H1 (cell line): ENCODE results near the gene SLC25A34.

Experiments
- ASH2L ChIP-seq: fragments of 200-600, 300-600 bp; sonication (generic); IDR thresholded peaks from one replicate; pipeline ENCODE4 v1.7.1; 2017; ENCODE audit warnings: low read length
- CEBPB ChIP-seq: IDR thresholded peaks from 2 replicates; pipeline ENCODE4 v1.6.1; 2012; ENCODE audit warnings: low read depth, low read length
- CREB1 ChIP-seq: IDR thresholded peaks from 2 replicates; pipeline ENCODE4 v1.6.1; 2012; ENCODE audit warnings: inconsistent platforms
- EZH2 ChIP-seq: fragments of 200-600 bp; sonication (generic); IDR thresholded peaks from 2 replicates; pipeline ENCODE4 v1.7.1; 2012; ENCODE audit warnings: low read depth, mild to moderate bottlenecking, moderate library complexity, low read length, inconsistent platforms; ENCODE audit not compliant: severe bottlenecking
- HDAC2 ChIP-seq, 2 experiments: fragments of 300-600 bp in 1 of 2; sonication (generic) in 1 of 2; IDR thresholded peaks; 2 replicates each; pipeline ENCODE4 v1.6.1; 2011 to 2012; ENCODE audit warnings: low read depth in 2 of 2, low read length in 2 of 2, mild to moderate bottlenecking in 2 of 2, moderate library complexity in 2 of 2, borderline replicate concordance in 1 of 2, inconsistent platforms in 1 of 2
- MAFK ChIP-seq: IDR thresholded peaks from 2 replicates; pipeline ENCODE4 v1.6.1; 2012; ENCODE audit warnings: low read depth, mild to moderate bottlenecking, improper control_type of control experiment, low read length
- POLR2A ChIP-seq, 2 experiments: IDR thresholded peaks; 1 replicate in 1 of 2; 2 replicates in 1 of 2; pipeline ENCODE4 v1.6.1; 2011; ENCODE audit warnings: low read depth in 2 of 2, low read length in 2 of 2, mild to moderate bottlenecking in 2 of 2; ENCODE audit errors: control extremely low read depth in 1 of 2
- RAD21 ChIP-seq, 2 experiments: IDR thresholded peaks in 1 of 2; conservative IDR thresholded peaks in 1 of 2; 2 replicates each; pipeline ENCODE4 v1.6.1; 2011; ENCODE audit warnings: low read depth in 2 of 2, low read length in 2 of 2, improper control_type of control experiment in 1 of 2, inconsistent platforms in 1 of 2, mild to moderate bottlenecking in 1 of 2, moderate library complexity in 1 of 2
- SUZ12 ChIP-seq: fragments of 200-600 bp; sonication (generic); IDR thresholded peaks from 2 replicates; pipeline ENCODE4 v1.6.1; 2012; ENCODE audit warnings: mild to moderate bottlenecking, inconsistent platforms, low read length, moderate library complexity, mixed read lengths
- TAF1 ChIP-seq: IDR thresholded peaks from 2 replicates; pipeline ENCODE4 v1.6.1; 2011; ENCODE audit warnings: mild to moderate bottlenecking, low read depth, low read length
- TBP ChIP-seq: IDR thresholded peaks from 2 replicates; pipeline ENCODE4 v1.6.1; 2011; ENCODE audit warnings: low read depth, low read length, improper control_type of control experiment
- TF ChIP-seq, protein P1 (sequence below), 3 experiments: IDR thresholded peaks; 1 replicate in 2 of 3; 2 replicates in 1 of 3; pipeline versions ENCODE4 v1.5.1 to v1.6.1; 2011; ENCODE audit warnings: low read length in 3 of 3, mild to moderate bottlenecking in 3 of 3, inconsistent platforms in 2 of 3, low read depth in 1 of 3, moderate library complexity in 1 of 3; ENCODE audit not compliant: insufficient read depth in 1 of 3; ENCODE audit errors: control extremely low read depth in 1 of 3
- TF ChIP-seq, protein P2 (sequence below): IDR thresholded peaks from 2 replicates; pipeline ENCODE4 v1.6.1; 2012; ENCODE audit warnings: inconsistent platforms

DNA sequence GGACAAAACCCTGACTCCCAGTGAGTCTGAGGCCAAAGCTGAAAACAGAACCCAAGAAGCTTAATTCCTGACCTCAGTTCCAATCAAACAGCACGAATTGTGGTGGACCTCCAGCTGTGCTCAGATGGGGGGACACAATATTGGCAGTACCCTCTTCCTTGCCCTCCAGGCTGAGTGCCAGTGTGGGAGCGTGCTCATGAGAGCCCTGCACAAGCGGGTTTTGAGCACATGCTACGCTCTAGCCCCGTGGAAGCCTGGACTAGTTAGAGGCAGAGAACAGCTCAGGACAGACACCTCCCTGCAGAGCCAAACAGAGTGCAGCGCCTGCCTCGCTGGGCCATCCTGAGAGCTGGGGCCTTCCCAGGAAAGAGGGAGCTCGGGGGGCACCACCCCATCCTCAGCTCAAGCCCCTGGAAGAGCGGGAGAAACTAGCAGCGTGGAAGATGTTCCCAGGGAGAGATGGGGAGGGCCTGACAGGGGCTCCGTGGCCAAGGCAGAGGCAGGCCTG lies 2.8 kb upstream of the SLC25A34 start:
- no peak for TF ChIP-seq CREB1
- TF ChIP-seq, protein P1, sequence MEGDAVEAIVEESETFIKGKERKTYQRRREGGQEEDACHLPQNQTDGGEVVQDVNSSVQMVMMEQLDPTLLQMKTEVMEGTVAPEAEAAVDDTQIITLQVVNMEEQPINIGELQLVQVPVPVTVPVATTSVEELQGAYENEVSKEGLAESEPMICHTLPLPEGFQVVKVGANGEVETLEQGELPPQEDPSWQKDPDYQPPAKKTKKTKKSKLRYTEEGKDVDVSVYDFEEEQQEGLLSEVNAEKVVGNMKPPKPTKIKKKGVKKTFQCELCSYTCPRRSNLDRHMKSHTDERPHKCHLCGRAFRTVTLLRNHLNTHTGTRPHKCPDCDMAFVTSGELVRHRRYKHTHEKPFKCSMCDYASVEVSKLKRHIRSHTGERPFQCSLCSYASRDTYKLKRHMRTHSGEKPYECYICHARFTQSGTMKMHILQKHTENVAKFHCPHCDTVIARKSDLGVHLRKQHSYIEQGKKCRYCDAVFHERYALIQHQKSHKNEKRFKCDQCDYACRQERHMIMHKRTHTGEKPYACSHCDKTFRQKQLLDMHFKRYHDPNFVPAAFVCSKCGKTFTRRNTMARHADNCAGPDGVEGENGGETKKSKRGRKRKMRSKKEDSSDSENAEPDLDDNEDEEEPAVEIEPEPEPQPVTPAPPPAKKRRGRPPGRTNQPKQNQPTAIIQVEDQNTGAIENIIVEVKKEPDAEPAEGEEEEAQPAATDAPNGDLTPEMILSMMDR (IDR thresholded peaks at IDR 0.05; ENCODE audit: control extremely low read depth in 1 of 3, insufficient read depth in 1 of 3, low read depth in 1 of 3, low read length in 3 of 3) = no peak
- TF ChIP-seq, protein P2, sequence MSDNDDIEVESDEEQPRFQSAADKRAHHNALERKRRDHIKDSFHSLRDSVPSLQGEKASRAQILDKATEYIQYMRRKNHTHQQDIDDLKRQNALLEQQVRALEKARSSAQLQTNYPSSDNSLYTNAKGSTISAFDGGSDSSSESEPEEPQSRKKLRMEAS = no peak
- no peak for TF ChIP-seq CEBPB
- no peak for TF ChIP-seq POLR2A (IDR thresholded peaks at IDR 0.05; ENCODE audit: control extremely low read depth in 1 of 2, low read depth in 2 of 2, low read length in 2 of 2)
- TF ChIP-seq SUZ12 = no peak
- no peak for TF ChIP-seq MAFK
- TF ChIP-seq TBP = no peak
- no peak for TF ChIP-seq EZH2
- TF ChIP-seq TAF1 = no peak
- TF ChIP-seq RAD21 (IDR thresholded peaks at IDR 0.05 in 1 of 2, conservative IDR thresholded peaks at IDR 0.05 in 1 of 2; ENCODE audit: low read depth in 2 of 2, low read length in 2 of 2) = no peak
- TF ChIP-seq HDAC2 (IDR thresholded peaks at IDR 0.05; ENCODE audit: borderline replicate concordance in 1 of 2, low read depth in 2 of 2, low read length in 2 of 2) = no peak
- no peak for TF ChIP-seq ASH2L
